ENCODE data around the gene COPG2. TPM values are rescaled to one million over a fixed set of nuclear protein-coding genes. Genes with fewer than 3 reads are reported as not detected.
"Not testable (repeated sequence)": the region's sequence is repeated elsewhere in the genome, so short reads cannot be mapped to it uniquely, and the experiment has no call there.

COPG2 gene
- total RNA-seq, 1 donor from 2014 or later: 31.2 TPM

- no peak overlapping the region for H3K27ac Mint-ChIP-seq (ENCODE audit: unreplicated experiment)
- peaks cover 22% of the 10 kb centered on the region for H3K36me3 Mint-ChIP-seq (ENCODE audit: unreplicated experiment)
- H3K4me1 Mint-ChIP-seq (ENCODE audit: unreplicated experiment): no peaks in the 10 kb centered on the region
- H3K4me3 Mint-ChIP-seq (ENCODE audit: unreplicated experiment): no peak overlapping the region
- no peaks in the 10 kb centered on the region for H3K9me3 Mint-ChIP-seq (ENCODE audit: unreplicated experiment)
- H3K27me3 Mint-ChIP-seq (ENCODE audit: unreplicated experiment): no peaks in the 10 kb centered on the region
- no peak for TF ChIP-seq CTCF (IDR thresholded peaks at IDR 0.05)
- no peak for DNase-seq (ENCODE audit: extremely low spot score, unreplicated experiment)
These were observed 139.1 kb downstream of the COPG2 start for GRCh38 chr7:130529417-130529816.

- H3K27me3 Mint-ChIP-seq (ENCODE audit: unreplicated experiment): not testable (repeated sequence)
- H3K36me3 Mint-ChIP-seq (ENCODE audit: unreplicated experiment): peaks cover 22% of the 10 kb centered on the region
These were observed 140.7 kb downstream of the COPG2 start for GRCh38 chr7:130527752-130528355.

GRCh38 chr7:130524628-130525027, 143.9 kb downstream of the COPG2 start:
- H3K27me3 Mint-ChIP-seq (ENCODE audit: unreplicated experiment): no peaks in the 10 kb centered on the region
- H3K36me3 Mint-ChIP-seq (ENCODE audit: unreplicated experiment): peaks cover 7% of the 10 kb centered on the region
- no peaks in the 10 kb centered on the region for H3K9me3 Mint-ChIP-seq (ENCODE audit: unreplicated experiment)
- no peak for TF ChIP-seq CTCF (IDR thresholded peaks at IDR 0.05)
- H3K4me3 Mint-ChIP-seq (ENCODE audit: unreplicated experiment): no peak overlapping the region
- H3K4me1 Mint-ChIP-seq (ENCODE audit: unreplicated experiment): no peaks in the 10 kb centered on the region
- DNase-seq (ENCODE audit: extremely low spot score, unreplicated experiment): no peak
- no peak overlapping the region for H3K27ac Mint-ChIP-seq (ENCODE audit: unreplicated experiment)

More at GRCh38 chr7:130527752-130528355, 140.7 kb downstream of the COPG2 start:
- not testable (repeated sequence) for H3K4me1 Mint-ChIP-seq (ENCODE audit: unreplicated experiment); DNase-seq (ENCODE audit: extremely low spot score, unreplicated experiment); H3K4me3 Mint-ChIP-seq (ENCODE audit: unreplicated experiment); H3K9me3 Mint-ChIP-seq (ENCODE audit: unreplicated experiment)
- H3K27ac Mint-ChIP-seq (ENCODE audit: unreplicated experiment): peak overlapping the region; percentile 13

- not testable (repeated sequence) for H3K27me3 Mint-ChIP-seq (ENCODE audit: unreplicated experiment); DNase-seq (ENCODE audit: extremely low spot score, unreplicated experiment); H3K9me3 Mint-ChIP-seq (ENCODE audit: unreplicated experiment); H3K36me3 Mint-ChIP-seq (ENCODE audit: unreplicated experiment); H3K4me3 Mint-ChIP-seq (ENCODE audit: unreplicated experiment); H3K4me1 Mint-ChIP-seq (ENCODE audit: unreplicated experiment); H3K27ac Mint-ChIP-seq (ENCODE audit: unreplicated experiment)
These were observed 144.9 kb downstream of the COPG2 start for GRCh38 chr7:130523519-130524125.

- H3K9me3 Mint-ChIP-seq (ENCODE audit: unreplicated experiment): no peaks in the 10 kb centered on the region
- no peaks in the 10 kb centered on the region for H3K36me3 Mint-ChIP-seq (ENCODE audit: unreplicated experiment)
- no peak for TF ChIP-seq CTCF (IDR thresholded peaks at IDR 0.05)
- H3K27ac Mint-ChIP-seq (ENCODE audit: unreplicated experiment): no peak overlapping the region
- no peak overlapping the region for H3K4me3 Mint-ChIP-seq (ENCODE audit: unreplicated experiment)
- H3K27me3 Mint-ChIP-seq (ENCODE audit: unreplicated experiment): no peaks in the 10 kb centered on the region
- no peaks in the 10 kb centered on the region for H3K4me1 Mint-ChIP-seq (ENCODE audit: unreplicated experiment)
- DNase-seq (ENCODE audit: extremely low spot score, unreplicated experiment): no peak
These were observed 147.1 kb downstream of the COPG2 start for GRCh38 chr7:130521258-130521951.
